Activated B cell treated with CpG ODN at 0.5 μM for 24 hours (primary cell): Measurements from ENCODE around the gene CLCN7. TPM values are rescaled to one million over a fixed set of nuclear protein-coding genes. Genes with fewer than 3 reads are reported as not detected.

Experiments used
- ATAC-seq: fragments of 200-7000 bp; cut with Tn5 transposase; one replicate; pipeline ENCODE4 v1.10.0; 2021; ENCODE audit warnings: low read depth, mild to moderate bottlenecking, moderate library complexity
- CTCF ChIA-PET: fragments of 350-600 bp; sonication (Branson Sonifier 250); formaldehyde crosslinking; loops from one replicate; lab custom pipeline; 2021; ENCODE audit warnings: antibody characterized with exemption; lab: Charles Lee
- POLR2A ChIA-PET: fragments of 350-600 bp; sonication (Branson Sonifier 250); formaldehyde crosslinking; loops from one replicate; lab custom pipeline; 2021; ENCODE audit warnings: antibody characterized with exemption; lab: Charles Lee
- DNase-seq: peaks from one replicate; pipeline ENCODE4 v3.0.0; 2022
- H3K27ac Mint-ChIP-seq: one replicate; pipeline ENCODE4 v1.8.0; 2020; ENCODE audit warnings: mixed read lengths
- H3K27me3 Mint-ChIP-seq: one replicate; pipeline ENCODE4 v1.8.0; 2021; ENCODE audit warnings: mixed read lengths
- H3K36me3 Mint-ChIP-seq: one replicate; pipeline ENCODE4 v1.8.0; 2021; ENCODE audit warnings: low read depth, mixed read lengths
- H3K4me1 Mint-ChIP-seq: one replicate; pipeline ENCODE4 v1.8.0; 2021; ENCODE audit warnings: mixed read lengths
- H3K4me3 Mint-ChIP-seq: one replicate; pipeline ENCODE4 v1.8.0; 2020; ENCODE audit warnings: mild to moderate bottlenecking, mixed read lengths
- H3K9me3 Mint-ChIP-seq: one replicate; pipeline ENCODE4 v1.8.0; 2020; ENCODE audit warnings: mixed read lengths
- intact Hi-C: fragments of 100-400 bp; cut with micrococcal nuclease; formaldehyde crosslinking; loops from one replicate; pipeline ENCODE4 v1.15.1; 2024
- total RNA-seq: library from RNA; stranded (reverse); gene quantifications from 2 replicates; pipeline ENCODE4 v1.2.3, GENCODE V29; 2022
- TF ChIP-seq, protein P1 (sequence below): fragments of 200-600 bp; IDR thresholded peaks from one replicate; pipeline ENCODE4 v1.8.0; 2022; ENCODE audit warnings: antibody characterized with exemption, mild to moderate bottlenecking

The CLCN7 gene
- total RNA-seq, 1 donor from 2014 or later, result 144 TPM

DNA sequence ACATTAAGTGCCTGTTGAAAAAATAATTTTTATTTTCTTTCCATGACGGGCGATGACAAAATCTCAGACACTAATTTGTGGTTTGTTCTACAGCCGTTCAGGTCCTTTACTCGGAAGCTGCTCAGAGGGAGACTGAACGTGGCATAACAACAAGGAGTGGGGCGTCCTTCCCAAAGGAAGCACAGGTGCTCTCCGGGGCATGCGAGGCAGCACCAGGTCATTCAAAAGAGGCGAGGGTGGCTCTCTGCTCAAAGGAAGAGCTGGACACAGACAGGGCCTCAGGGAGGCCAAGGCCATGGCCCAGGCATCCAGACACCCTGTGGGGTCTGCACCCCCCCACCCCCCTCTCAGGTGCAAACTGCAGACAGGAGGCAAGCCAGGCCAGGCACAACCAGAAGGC lies 76.5 kb downstream of the CLCN7 start:
- POLR2A ChIA-PET, result no interaction called here
- Mint-ChIP-seq H3K9me3 (no peaks in the 10 kb centered on the region), H3K4me1 (no peaks in the 10 kb centered on the region), H3K27me3 (no peaks in the 10 kb centered on the region), H3K4me3 (no peak overlapping the region), H3K27ac (no peak overlapping the region), H3K36me3 (peaks cover 61% of the 10 kb centered on the region)
- DNase-seq (no peak), ATAC-seq (no peak)
- intact Hi-C loops, result no loop called here
- CTCF ChIA-PET, result no interaction called here
- TF ChIP-seq, protein P1, sequence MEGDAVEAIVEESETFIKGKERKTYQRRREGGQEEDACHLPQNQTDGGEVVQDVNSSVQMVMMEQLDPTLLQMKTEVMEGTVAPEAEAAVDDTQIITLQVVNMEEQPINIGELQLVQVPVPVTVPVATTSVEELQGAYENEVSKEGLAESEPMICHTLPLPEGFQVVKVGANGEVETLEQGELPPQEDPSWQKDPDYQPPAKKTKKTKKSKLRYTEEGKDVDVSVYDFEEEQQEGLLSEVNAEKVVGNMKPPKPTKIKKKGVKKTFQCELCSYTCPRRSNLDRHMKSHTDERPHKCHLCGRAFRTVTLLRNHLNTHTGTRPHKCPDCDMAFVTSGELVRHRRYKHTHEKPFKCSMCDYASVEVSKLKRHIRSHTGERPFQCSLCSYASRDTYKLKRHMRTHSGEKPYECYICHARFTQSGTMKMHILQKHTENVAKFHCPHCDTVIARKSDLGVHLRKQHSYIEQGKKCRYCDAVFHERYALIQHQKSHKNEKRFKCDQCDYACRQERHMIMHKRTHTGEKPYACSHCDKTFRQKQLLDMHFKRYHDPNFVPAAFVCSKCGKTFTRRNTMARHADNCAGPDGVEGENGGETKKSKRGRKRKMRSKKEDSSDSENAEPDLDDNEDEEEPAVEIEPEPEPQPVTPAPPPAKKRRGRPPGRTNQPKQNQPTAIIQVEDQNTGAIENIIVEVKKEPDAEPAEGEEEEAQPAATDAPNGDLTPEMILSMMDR, result no peak

DNA sequence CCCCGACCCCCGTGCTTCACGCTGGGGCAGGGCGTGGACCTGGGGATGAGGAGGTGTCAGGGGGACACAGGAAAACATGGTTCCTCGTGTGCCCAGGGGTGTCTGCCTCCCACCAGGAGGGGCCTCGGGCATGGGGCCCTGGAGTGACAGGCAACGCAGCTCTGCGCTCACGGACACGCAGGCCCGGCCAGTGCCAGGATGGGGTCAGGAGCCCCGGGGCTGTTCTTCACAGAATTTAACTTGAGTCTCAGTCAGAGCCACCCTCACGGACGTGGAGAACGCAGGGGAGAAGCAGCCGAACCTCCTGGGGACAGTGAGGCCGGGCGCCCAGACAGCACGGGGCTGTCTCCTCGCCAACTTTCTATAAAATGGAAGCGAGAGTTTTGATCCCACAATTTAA lies 77.0 kb downstream of the CLCN7 start:
- Mint-ChIP-seq H3K4me3 (no peak overlapping the region), H3K9me3 (no peaks in the 10 kb centered on the region), H3K27ac (no peak overlapping the region), H3K27me3 (no peaks in the 10 kb centered on the region), H3K36me3 (peaks cover 59% of the 10 kb centered on the region), H3K4me1 (no peaks in the 10 kb centered on the region)
- intact Hi-C loops, result no loop called here
- ChIA-PET POLR2A (no interaction called here), CTCF (no interaction called here)
- ATAC-seq (no peak), DNase-seq (no peak)
- TF ChIP-seq, protein P1, result no peak

DNA sequence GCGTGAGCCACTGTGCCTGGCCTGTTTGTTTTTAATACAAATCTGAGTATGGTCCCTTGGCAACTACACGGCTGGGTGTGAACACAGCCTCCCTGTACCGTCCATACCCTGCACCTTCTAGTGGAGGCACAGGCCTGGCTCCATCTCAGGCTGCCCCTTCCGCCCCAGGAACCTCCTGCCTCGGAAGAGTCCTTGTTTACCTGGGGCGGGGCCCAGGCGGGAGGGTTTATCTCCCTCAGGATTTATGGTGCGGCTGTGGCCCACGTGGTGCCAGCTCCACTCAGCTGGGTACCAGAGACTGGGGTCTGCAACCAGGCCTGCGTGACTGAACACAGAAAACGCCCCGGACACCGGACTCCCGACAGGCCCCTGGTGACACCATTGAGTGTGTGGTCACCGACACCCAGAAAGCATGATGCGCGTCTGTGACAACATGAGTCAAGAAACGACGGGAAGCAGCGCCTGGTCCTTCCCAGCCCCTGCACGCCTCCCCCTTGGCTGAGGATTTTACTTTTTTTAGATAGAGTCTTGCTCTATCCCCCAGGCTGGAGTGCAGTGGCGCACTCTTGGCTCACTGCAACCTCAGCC lies 79.3 kb downstream of the CLCN7 start:
- peaks cover 58% of the 10 kb centered on the region for H3K36me3 Mint-ChIP-seq
- H3K4me1 Mint-ChIP-seq, result no peaks in the 10 kb centered on the region
- no peak for ATAC-seq
- no peaks in the 10 kb centered on the region for H3K9me3 Mint-ChIP-seq
- ChIA-PET CTCF (no interaction called here), POLR2A (no interaction called here)
- H3K27ac Mint-ChIP-seq, result no peak overlapping the region
- no peaks in the 10 kb centered on the region for H3K27me3 Mint-ChIP-seq
- TF ChIP-seq, protein P1, result no peak
- DNase-seq, result no peak
- no peak overlapping the region for H3K4me3 Mint-ChIP-seq
- intact Hi-C loops, result no loop called here

Other genes with a start within 250 kb of the CLCN7 start
- gene TPSG1, start 249.8 kb downstream of the CLCN7 start, total RNA-seq, result not detected in 2 replicates
- not detected in 2 replicates for gene TPSB2, start 244.8 kb downstream of the CLCN7 start, total RNA-seq
- not detected in 2 replicates for gene TPSAB1, start 234.3 kb downstream of the CLCN7 start, total RNA-seq
- gene TPSD1, start 219.0 kb downstream of the CLCN7 start, total RNA-seq, result not detected in 2 replicates
- gene UBE2I, start 165.4 kb downstream of the CLCN7 start, total RNA-seq, result 220 and 240 TPM in 2 replicates
- 6.5 and 8.5 TPM in 2 replicates for gene BAIAP3, start 141.4 kb downstream of the CLCN7 start, total RNA-seq
- 45.3 and 49.0 TPM in 2 replicates for gene TSR3, start 123.2 kb downstream of the CLCN7 start, total RNA-seq
- gene GNPTG, start 123.1 kb downstream of the CLCN7 start, total RNA-seq, result 36.3 and 40.2 TPM in 2 replicates
- 42.1 and 70.7 TPM in 2 replicates for gene UNKL, start 60.3 kb downstream of the CLCN7 start, total RNA-seq
- 15.4 and 18.2 TPM in 2 replicates for gene UQCC4, start 54.3 kb downstream of the CLCN7 start, total RNA-seq
- 0.24 and 0.33 TPM in 2 replicates for gene PERCC1, start 44.0 kb downstream of the CLCN7 start, total RNA-seq
- gene CCDC154, start 30.5 kb downstream of the CLCN7 start, total RNA-seq, result 5.1 and 6.7 TPM in 2 replicates
- gene PTX4, start 13.9 kb upstream of the CLCN7 start, total RNA-seq, result not detected in 2 replicates
- 72.9 and 78.8 TPM in 2 replicates for gene TELO2, start 18.3 kb upstream of the CLCN7 start, total RNA-seq
- gene TMEM204, start 58.6 kb upstream of the CLCN7 start, total RNA-seq, result 0.18 TPM in 1 of 2 replicates, not detected in the other
- 9.8 and 11.1 TPM in 2 replicates for gene IFT140, start 137.0 kb upstream of the CLCN7 start, total RNA-seq
- 16.9 and 22.4 TPM in 2 replicates for gene CRAMP1, start 137.3 kb upstream of the CLCN7 start, total RNA-seq
- gene JPT2, start 203.3 kb upstream of the CLCN7 start, total RNA-seq, result 43.4 and 48.7 TPM in 2 replicates
- gene MAPK8IP3, start 231.2 kb upstream of the CLCN7 start, total RNA-seq, result 157 and 201 TPM in 2 replicates